GM18858 (cell line): ENCODE data around the gene PLOD1.
"Not testable (repeated sequence)": the region's sequence is repeated elsewhere in the genome, so short reads cannot be mapped to it uniquely, and the experiment has no call there.

Experiments
- ATAC-seq: cut with Tn5 transposase; IDR thresholded peaks from one replicate; pipeline ENCODE4 v1.9.1; 2021; ENCODE audit not compliant: unreplicated experiment

PLOD1 gene

GRCh38 chr1:11934302-11935056, at the start of gene PLOD1:
Gene PLOD1 (plus strand): TSS chr1:11934717. CDS start chr1:11934780, 63 bp downstream.
- peak; percentile 63 for ATAC-seq

- no peak for ATAC-seq
These were observed 48.6 kb upstream of the PLOD1 start for GRCh38 chr1:11885916-11886315.

DNA sequence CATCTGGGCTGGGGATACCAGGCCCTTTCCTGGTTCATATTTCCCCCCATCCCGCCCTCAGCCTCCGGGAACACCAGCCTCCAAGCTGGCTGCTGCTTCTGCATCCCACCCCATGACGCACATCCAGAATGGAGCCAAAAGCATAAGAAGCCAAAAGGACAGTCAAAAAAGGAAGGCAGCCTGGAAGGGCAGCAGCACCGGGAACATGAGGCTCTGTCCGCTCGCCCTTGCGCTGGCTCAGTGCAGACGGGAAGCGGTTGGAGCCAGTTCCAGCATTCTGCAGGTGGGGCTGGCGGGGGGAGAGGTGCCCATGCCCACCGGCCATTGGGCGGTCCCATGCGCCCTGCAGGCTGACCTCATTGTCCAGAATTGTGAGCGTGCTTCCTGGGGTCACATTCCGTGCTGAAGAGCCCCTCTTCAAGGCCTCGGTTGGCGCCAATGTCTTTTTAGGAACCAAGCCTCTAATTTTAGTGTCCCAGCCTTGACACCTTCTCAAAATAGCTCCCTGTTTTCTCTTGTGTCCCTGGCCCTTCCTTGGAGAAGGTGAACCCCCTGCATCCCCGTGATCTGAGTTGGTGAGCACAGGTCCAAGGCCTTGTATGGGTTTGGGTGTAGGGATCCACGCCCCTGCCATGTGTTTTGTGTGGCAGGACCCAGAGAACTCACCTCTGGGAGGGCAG, 47.4 kb upstream of the PLOD1 start:
- ATAC-seq: no peak

- no peak for ATAC-seq
These were observed 46.9 kb upstream of the PLOD1 start for GRCh38 chr1:11887666-11888007.

DNA sequence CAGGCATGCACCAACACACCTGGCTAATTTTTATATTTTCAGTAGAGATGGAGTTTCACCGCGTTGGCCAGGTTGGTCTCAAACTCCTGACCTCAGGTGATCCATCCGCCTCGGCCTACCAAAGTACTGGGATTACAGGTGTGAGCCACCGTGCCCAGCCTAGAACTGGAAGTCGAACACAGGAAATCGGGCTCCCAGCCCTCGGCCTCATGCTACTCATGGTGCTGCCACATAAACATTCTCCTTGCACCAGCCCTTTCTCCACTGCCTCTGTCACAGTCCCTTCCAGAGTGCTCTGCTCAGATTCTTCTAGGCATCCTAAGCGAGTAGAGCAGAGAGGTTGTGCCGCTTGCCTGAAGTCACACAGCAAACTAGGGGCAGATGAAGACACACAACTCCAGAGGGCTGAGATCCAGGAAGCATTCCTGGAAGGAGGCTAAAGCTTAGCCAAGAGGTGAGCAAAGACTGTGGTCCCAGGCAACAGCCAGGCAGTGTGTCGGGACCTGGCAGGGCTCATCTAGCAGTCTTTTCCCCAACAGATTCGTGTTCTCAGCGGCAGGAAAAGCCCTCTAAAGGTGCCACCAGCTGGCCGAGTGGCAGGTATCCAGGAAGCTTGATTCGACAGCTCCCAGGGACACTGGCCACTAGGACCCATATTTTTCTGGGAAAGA, 46.2 kb upstream of the PLOD1 start:
- ATAC-seq: no peak

DNA sequence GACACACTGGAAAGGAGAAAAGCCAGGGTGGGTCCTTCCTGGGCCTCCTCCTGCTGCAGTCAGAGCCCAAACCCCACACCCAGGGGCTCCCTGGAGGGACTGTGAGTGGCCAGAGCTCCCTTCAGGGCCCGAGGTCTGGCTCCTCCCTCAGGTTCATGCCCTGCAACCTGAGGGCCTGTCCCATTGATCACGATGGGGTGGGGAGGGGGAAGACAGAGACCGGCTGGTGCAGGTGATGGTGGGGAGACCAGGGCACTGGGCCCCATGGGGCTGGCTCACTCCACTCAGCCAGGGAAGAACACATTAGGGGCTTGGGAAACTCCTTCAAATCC, 45.7 kb upstream of the PLOD1 start:
- ATAC-seq: no peak

- ATAC-seq: no peak
These were observed 42.9 kb upstream of the PLOD1 start for GRCh38 chr1:11891433-11892186.

DNA sequence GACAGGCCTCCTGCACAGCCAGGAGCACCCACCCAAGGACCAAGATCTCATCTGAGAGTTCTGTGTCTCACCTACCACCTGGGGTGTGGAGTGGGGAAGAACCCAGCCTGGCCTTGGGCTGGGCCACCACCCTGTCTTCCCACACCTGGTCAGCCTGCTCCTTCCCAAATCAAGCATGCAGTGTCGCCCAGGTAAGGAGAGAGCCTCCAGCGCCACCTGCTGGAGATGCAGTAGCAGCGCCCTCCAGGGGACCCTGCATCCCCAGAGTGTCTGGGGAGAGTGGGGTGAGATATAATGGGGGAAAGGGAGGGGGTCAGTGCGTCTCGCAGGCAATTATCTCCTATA, 40.6 kb upstream of the PLOD1 start:
- no peak for ATAC-seq

DNA sequence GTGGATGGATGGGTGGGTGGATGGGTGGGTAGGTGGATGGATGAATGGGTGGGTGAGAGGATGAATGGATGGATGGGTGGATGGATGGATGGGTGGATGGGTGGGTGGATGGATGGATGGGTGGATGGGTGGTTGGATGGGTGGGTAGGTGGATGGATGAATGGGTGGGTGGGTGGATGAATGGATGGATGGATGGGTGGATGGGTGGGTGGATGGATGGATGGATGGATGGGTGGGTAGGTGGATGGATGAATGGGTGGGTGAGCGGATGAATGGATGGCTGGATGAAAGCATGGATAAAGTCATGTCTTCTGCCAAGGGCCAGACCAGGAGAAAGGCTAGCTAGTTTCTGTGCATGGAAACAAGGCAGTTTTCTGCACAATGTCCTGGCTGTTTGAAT, 40.0 kb upstream of the PLOD1 start:
- not testable (repeated sequence) for ATAC-seq

GRCh38 chr1:11898086-11898785, 36.3 kb upstream of the PLOD1 start:
- ATAC-seq: no peak

DNA sequence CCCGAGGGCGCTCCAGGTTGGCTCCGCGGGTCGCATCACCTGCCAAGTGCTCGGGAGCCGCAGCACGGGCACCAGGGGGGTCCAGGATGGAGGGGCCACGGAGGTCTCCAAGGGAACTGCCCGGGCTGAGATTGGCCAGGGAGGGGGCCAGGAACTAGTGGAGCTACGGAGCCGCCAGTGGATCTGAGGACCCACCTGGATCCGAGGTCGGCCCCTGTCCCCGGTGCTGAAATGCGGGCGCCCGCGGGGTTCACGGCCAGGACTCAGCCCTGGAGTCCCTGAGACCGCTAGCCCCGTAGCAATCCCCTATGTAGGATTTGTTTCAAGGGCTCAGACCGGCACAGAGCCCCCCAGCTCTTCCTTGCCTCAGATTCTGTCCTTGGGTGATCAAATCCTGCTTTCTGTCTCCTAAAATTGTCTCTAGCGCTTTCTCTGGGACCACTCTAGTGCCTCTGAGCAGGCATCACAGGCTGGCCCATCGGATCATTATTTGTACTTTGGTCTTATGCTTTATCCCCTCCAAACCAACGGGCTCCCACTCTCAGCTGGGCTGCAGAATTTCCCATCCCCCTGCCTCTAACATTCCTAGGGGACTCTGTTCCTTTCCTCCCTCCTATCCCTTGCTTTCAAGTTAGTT, 35.6 kb upstream of the PLOD1 start:
- no peak for ATAC-seq

DNA sequence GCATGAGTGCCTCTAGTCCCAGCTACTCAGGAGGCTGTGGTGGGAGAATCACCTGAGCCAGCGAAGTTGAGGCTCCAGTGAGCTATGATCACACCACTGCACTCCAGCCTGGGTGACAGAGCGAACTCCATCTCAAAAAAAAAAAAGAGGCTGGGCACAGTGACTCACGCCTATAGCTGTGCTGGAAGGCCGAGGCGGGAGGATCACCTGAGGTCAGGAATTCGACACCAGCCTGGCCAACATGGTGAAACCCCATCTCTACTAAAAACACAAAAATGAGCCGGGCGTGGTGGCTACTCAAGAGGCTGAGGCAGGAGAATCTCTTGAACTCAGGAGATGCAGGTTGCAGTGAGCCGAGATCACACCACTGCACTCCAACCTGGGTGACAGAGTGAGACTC, 33.1 kb upstream of the PLOD1 start:
- not testable (repeated sequence) for ATAC-seq

DNA sequence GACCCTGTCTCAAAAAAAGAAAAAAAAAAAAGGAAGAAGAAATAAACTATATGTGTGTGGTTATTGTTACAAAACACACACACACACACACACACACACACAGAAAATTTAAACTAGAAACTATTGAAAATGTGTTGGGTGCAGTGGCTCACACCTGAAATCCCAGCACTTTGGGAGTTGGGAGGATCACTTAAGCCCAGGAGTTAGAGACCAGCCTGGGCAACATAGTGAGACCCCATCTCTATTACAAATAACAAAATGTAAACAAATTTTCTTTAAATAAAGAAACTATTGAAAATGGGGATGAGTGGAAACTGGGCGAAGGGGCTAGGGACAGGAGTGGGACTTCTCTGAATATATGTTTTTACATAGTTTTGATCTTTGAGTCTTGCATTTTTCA, 31.3 kb upstream of the PLOD1 start:
- ATAC-seq: no peak

- not testable (repeated sequence) for ATAC-seq
These were observed 30.4 kb upstream of the PLOD1 start for GRCh38 chr1:11904156-11904555.

DNA sequence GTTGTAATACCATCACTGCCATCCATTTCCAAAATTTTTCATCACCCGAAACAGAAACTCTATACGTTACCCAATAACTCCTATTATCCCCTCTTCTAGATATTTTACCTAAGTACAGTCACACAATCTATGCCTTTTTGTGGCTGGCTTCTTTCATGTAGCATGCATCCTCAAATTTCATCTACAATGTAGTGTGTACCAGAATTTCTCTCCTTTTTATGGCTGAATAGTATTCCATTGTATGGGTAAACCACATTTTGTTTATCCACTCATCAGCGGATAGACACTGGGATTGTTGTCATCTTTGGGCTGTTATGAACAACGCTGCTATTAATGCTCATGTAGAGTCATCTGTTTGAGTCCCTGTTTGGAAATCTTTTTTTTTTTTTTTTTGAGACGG, 29.5 kb upstream of the PLOD1 start:
- no peak for ATAC-seq

DNA sequence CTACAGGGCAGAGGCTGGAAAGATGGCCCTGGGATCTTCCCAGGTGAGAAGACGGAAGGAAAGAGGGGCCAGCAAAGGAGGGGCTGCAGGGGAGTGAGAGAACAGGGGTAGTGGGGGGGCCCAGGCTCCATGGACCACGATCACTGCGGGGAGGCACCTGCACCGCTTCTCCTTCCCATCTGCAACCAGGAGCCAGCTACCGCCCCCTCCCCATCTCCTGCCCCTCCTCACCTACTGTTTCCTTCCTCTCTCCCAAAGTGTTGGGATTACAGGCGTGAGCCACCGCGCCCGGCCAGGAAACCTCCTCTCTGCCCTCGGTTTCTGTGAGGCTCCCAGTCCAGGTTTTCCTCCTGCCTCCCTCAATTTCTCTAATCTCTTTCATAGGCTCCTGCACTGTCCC, 27.6 kb upstream of the PLOD1 start:
- ATAC-seq: no peak

- peak; percentile 33 for ATAC-seq
These were observed 27.0 kb upstream of the PLOD1 start for GRCh38 chr1:11907275-11908094.

GRCh38 chr1:11908095-11908675, 26.3 kb upstream of the PLOD1 start:
- peak; percentile 40 for ATAC-seq

- ATAC-seq: not testable (repeated sequence)
These were observed 23.6 kb upstream of the PLOD1 start for GRCh38 chr1:11910914-11911228.

- ATAC-seq: no peak
These were observed 22.5 kb upstream of the PLOD1 start for GRCh38 chr1:11912000-11912399.
